GM19240 (cell line): ENCODE results near the gene SPACA9.

Experiments
- DNase-seq: peaks from one replicate; pipeline ENCODE4 v3.0.0; 2011; ENCODE audit warnings: low spot score; ENCODE audit not compliant: insufficient read length

Gene SPACA9

DNA sequence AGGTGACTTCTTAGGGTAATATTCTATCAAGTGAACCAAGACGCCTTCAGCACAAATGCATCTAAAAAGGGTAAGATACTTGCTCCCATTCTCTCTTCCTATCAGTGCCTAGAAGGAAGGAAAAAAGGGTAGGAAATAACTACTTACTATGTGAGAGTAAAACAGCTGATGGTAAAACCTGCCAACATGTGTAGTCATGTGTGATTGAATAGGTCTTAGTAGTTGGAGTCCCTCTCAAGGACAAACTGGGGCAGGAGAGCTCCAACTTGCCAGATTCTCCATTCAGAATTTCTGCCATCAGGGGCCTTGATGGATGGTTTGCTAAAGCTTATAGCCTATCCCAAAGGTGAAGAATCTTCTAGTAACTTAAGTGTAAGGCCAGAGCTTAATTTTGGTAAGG is 60.5 kb downstream of the SPACA9 start:
- DNase-seq = no peak
